ENCODE measurements around the gene PLET1.

DNA sequence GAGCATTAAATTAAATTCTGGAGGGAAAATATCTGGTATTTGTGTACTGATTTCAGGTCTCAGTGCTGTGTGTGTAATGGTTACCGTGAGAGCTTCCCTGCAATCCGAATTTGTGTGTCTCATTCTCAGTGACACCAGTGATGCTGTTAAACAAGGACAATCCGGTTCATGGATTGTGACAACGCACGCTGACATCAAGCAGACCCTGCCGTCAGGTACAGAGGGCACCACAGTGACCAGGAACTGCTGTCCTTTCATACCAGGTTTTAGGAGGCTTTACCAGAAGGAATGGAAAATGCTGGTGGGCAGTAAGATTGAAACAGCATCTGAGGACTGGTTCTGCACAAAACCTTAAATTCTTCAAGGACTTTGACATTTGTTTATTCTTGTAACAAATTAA is 30.5 kb upstream of the PLET1 start:
- TF ChIP-seq, protein P1, sequence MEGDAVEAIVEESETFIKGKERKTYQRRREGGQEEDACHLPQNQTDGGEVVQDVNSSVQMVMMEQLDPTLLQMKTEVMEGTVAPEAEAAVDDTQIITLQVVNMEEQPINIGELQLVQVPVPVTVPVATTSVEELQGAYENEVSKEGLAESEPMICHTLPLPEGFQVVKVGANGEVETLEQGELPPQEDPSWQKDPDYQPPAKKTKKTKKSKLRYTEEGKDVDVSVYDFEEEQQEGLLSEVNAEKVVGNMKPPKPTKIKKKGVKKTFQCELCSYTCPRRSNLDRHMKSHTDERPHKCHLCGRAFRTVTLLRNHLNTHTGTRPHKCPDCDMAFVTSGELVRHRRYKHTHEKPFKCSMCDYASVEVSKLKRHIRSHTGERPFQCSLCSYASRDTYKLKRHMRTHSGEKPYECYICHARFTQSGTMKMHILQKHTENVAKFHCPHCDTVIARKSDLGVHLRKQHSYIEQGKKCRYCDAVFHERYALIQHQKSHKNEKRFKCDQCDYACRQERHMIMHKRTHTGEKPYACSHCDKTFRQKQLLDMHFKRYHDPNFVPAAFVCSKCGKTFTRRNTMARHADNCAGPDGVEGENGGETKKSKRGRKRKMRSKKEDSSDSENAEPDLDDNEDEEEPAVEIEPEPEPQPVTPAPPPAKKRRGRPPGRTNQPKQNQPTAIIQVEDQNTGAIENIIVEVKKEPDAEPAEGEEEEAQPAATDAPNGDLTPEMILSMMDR (IDR thresholded peaks at IDR 0.05; ENCODE audit: insufficient read depth, low read depth, low read length): no peak
- TF ChIP-seq EZH2 (IDR thresholded peaks at IDR 0.05; ENCODE audit: insufficient read depth, low read length): no peak
